HG03095 (cell line): ENCODE results near the gene FAM120A.
"Not testable (repeated sequence)": the region's sequence is repeated elsewhere in the genome, so short reads cannot be mapped to it uniquely, and the experiment has no call there.

Experiments used
- ATAC-seq: cut with Tn5 transposase; IDR thresholded peaks from one replicate; pipeline ENCODE4 v1.9.1; 2021; ENCODE audit warnings: moderate library complexity; ENCODE audit not compliant: unreplicated experiment

FAM120A gene

GRCh38 chr9:93505541-93506132 lies 54.2 kb downstream of the FAM120A start:
- no peak for ATAC-seq

GRCh38 chr9:93507768-93508167 lies 56.3 kb downstream of the FAM120A start:
- no peak for ATAC-seq

GRCh38 chr9:93508207-93508606 lies 56.7 kb downstream of the FAM120A start:
- ATAC-seq = no peak

- no peak for ATAC-seq
Observed at GRCh38 chr9:93509084-93509483, 57.6 kb downstream of the FAM120A start.

DNA sequence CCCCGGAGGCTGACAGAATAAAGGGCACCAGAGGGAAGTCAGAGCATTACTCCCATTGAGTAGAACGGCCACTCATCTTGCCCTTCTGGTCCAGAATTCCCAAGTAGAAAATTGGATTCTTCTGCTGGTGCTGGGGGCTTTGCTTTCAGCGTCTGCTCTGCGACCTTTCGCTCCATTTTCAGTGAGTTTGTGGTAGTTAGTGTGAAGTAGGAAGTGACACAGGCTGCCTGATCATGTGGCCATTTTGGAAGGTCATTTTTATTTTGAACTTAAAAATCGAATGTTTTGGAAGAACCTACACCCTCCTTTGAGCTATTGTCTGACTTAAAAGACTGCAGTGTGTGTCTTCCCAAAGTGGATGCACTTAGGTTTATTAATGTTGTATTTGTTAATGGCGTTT lies 58.6 kb downstream of the FAM120A start:
- ATAC-seq = no peak

- not testable (repeated sequence) for ATAC-seq
Observed at GRCh38 chr9:93511228-93511627, 59.7 kb downstream of the FAM120A start.

- ATAC-seq = not testable (repeated sequence)
Observed at GRCh38 chr9:93512170-93512812, 60.8 kb downstream of the FAM120A start.

- no peak for ATAC-seq
Observed at GRCh38 chr9:93513606-93514005, 62.1 kb downstream of the FAM120A start.

- ATAC-seq = no peak
Observed at GRCh38 chr9:93517331-93517730, 65.8 kb downstream of the FAM120A start.

DNA sequence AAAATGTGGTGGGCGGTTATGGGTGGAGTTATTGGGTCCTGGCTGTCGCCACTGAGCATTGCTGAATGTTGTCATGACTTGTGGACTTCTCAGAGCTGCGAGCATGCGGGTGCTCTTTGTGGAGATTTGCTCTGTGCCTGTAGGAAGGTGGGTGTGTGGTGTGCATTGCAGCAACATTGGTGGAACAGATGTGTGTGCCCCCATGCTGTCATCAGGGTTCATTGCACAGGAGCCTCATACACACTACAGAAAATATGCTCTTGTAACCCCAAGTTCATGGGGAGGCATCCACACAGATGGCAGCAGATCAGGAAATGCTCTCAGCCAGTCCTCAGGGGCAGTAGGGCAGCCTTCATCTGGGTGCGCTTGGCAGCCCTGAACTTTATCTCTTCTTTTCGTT lies 69.0 kb downstream of the FAM120A start:
- no peak for ATAC-seq

DNA sequence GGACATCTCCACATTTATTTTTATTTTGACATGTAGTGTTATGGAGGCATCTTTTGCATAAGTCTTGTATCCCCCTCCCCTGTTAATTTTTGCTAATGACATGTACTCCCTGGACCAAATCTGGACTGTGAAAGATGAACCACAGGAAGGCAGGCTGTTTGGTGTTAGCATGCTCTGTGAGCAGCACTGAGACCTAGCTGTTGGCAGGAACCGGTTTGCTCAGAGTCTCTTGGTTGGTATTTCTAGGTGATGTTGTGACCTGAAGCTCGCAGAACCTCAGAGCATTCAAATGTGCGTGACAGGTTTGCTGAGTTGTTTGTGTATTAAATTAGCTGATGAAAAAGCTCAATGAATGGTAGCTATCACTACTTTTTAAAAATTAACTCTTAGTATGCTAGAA lies 71.3 kb downstream of the FAM120A start:
- no peak for ATAC-seq

DNA sequence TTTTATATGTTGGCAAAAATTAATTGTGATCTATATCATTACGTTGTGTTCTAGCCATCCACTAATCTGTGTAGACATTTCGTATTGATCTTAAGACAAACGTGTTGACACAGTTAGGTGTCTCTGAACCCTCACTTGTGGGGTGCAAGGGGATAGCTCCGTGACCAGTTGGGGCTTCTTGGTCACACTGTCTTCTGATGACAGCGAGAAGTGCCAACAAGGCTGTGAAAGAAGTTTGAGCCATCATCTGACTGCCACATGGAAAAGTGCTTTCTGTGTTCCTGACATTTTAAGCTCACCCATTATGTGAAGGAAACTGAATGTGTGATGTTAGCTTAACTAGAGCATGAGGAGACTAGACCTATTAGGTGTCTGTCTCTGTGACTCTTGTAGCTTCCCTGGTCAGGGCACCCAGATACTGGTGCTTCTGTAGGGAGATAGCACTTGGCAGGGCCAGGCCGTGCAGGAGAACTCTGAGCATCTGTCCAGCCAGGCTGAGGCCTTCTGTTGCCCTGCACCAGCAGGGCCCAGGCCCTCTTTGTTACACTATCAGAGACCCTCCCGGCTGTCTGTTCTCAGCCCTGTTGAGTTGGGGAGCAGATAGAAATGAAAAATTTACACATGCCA lies 72.1 kb downstream of the FAM120A start:
- ATAC-seq = no peak

DNA sequence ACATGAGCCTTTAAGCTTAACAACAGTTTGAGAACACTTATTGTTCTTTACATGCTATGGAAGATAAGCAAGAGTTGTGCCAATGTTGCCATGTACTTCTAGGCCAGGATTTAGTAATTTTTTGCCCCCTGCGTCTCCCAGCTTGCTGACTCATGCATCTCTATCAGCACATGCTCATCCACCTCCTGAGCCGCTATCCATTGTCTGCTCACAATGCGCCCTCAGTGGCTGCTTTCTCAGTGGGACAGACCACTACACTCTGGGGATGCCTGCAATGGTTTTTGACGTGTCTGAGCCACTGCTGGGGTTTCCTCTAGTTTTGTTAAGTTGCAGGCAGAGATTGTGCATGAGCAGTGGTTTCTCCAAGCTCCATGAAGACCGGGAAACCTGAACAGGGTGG lies 74.0 kb downstream of the FAM120A start:
- ATAC-seq = no peak

DNA sequence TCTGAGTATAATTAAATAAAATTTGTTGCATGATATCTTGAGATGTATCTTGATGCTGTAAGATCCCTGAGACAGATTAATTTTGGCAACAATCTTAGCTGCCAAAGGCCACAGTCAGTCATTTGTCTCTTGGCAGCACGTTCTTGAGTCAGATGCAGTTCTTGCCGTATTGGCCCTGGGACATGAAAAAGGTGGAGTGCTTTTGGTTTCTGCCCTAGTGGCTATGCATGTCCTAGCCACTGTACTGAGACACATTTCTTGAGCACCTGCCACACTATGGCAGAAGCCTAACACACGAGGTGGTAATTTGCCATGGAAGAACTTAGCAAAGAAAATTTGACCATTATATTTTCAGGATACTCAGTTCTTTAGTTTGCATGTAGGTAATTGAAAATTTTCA lies 79.9 kb downstream of the FAM120A start:
- ATAC-seq = no peak

DNA sequence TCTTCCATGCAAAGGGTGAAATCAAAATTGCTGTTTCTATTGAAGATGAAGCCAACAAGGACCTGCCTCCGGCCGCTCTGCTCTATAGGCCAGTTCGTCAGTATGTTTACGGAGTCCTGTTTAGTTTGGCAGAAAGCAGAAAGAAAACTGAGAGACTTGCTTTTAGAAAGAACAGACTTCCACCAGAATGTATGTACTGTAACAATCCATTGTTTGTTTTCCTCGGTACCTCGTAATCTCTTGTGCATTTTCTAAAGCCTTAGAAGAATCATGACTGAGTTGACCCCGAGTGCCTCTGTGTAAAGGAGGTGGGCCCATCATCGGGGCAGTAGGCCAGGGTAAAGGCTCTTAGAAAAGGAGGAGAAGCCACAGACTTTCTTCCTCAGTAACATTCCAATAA lies 80.7 kb downstream of the FAM120A start:
- no peak for ATAC-seq

GRCh38 chr9:93533863-93534262 lies 82.4 kb downstream of the FAM120A start:
- no peak for ATAC-seq

DNA sequence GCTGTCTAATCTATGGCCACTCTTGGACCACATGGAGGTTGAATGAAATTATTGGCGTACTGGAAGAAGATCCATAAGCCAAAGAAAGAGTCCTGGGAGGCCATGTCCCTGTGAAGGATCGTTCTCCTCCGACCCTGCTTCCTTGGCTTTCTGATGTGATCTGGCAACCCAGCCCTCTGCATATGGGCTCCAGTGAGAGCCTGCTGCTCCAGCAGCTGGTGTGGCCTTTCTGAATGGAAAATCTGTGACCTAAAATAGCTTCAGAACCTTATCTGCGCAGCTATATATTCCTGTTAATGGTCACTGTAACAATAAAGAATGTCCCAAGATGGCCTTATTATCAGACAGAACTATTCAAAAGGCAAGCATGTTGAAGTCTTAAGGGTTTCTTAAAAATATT lies 84.7 kb downstream of the FAM120A start:
- ATAC-seq = no peak

- no peak for ATAC-seq
Observed at GRCh38 chr9:93536874-93537273, 85.4 kb downstream of the FAM120A start.

GRCh38 chr9:93540305-93540704 lies 88.8 kb downstream of the FAM120A start:
- ATAC-seq = no peak

GRCh38 chr9:93541005-93541404 lies 89.5 kb downstream of the FAM120A start:
- ATAC-seq = no peak

DNA sequence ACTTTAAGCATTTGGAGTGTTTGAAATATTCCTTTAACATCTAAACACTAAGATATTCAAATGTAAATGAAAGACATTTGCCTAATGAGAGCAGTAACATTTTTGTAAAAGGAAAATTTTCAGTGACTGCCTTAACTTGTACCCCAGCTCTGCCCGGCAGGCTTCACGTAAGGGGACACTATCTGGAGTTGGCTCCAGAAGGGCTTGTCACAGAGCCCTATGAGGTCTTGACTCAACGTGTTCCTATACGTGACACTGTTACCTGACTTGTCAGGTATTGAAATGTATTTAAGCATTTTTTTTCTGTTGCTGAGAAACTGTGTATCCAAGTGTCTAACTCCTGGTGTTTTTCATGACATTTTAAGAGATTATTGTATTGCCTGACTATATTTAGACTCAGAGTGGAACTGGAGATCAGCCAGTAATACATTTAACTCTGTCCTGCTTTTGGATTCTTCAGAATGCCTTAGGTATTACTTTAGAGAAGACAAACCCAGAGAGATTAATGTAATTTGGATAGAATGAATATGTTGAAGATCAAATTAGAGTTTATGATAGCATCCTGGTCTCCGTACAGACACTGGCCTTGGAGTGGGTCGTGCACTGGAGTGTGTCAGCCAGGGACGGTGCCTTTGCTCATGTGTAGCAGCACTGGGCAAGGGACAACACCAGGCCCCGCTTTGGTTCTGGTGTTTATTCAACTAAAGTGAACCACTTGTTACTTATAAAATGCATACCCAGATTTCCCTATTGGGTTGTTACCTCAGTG lies 90.3 kb downstream of the FAM120A start:
- no peak for ATAC-seq

DNA sequence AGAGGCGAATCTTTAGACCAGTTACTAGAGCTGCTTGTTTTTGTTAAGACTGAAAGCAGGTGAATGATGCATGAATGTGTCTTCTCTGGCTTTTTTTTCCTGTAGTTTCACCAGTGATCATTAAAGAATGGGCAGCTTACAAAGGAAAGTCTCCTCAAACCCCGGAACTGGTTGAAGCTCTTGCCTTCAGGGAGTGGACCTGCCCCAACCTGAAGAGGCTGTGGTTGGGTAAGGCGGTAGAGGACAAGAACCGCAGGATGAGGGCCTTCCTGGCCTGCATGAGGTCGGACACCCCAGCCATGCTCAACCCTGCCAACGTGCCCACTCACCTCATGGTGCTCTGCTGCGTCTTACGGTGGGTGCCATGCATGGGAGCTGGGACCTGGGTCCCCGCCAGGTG lies 91.6 kb downstream of the FAM120A start:
- no peak for ATAC-seq
